UCSD-AML1 (cell line): ENCODE measurements around the gene CDH26.

Source experiments
- DNase-seq: peaks from one replicate; lab custom pipeline; 2025; ENCODE audit not compliant: unreplicated experiment; lab: John Stamatoyannopoulos, UW

Gene CDH26

DNA sequence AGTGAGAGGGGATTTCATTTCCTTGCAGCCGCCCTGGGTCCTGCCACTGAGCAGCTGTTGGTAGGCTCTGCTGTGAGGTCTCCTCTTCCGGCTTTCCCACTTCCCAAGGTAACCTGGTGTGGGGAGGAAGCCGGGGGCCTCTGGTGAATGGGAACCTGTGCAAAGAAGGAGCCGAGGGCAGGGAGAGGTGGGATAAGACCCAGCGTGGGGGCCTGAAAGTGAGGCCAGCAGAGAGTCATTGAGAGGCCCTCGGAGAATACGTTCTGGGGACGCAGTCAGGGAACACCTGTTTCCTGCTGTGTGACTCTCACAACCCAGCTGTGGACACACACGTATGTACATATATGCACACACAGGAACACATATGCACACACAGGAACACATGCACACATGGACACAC is 100.7 kb downstream of the CDH26 start:
- no peak for DNase-seq

DNA sequence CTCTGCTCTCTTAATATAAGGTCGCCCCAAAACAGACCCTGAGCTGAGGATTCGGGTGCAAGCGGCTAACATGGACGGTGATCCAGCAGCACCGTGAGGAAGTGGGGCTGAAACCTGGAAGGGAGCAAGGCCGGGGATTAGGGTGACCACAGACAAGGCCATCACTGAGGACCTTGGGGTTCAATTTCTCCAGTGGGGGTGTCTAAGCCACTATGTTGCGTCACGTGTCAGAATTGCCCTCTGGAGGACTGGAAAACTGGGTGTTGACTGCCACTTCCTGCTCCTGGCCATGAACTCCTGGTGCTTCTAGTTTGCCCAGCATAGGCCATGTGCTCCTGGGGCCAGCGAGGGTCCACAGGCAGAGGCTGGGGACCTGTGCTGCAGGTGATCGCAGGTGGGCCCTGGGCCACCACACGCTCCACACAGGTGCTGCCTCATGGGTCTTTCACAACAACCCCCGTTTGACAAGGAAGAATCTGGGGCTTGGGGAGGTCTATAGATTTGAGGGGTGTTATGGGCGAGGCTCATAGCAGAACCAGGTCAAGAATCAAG is 101.9 kb downstream of the CDH26 start:
- no peak for DNase-seq

DNA sequence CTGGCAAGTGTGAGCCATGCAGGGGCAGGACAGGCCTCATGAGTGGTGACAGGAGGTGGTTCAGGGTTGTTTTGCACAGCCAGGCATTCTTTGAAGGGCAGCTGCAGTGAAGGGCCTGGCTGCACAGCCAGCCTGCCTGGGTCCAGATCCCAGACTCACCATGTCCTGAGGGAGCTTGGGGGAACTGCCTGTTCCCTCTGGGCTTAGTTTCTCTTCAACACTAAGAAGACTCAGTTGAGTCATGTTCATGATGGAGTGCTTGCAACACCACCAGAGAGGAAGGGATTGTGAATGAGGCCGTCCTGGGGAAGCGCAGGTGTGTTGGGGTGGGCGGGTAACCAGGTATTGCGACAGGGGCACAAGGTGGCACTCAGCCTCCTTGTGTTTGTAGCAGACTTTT is 102.4 kb downstream of the CDH26 start:
- DNase-seq = no peak

DNA sequence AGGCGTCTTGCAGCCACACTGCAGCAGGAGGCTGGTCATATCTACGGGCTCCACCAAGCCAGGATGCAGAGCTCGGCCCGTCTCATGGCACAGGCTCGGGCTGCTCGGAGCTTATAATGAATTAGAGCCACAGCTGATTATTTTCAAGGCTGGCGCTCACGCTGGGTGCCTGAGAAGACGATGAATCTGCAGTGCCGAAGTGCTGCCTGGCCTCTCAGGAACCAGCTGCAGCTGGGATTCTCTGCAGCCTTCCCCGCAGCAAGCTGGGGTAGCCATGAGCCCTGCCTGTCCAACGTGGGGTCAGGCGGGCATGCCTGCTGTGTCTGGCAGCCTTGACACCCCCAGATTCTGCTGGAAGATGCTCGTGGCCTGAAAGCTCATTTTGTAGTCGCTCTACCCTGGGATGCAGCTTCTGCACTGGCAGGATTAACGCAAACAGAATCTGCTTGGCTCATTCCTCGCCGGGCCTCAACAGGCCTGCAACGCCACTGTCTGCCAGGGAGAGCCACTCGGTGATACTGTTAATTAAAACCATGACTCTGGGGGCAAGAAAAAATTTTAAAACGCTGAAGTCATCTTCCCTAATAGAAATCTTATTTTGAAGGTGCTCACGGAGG is 104.3 kb downstream of the CDH26 start:
- DNase-seq = no peak

DNA sequence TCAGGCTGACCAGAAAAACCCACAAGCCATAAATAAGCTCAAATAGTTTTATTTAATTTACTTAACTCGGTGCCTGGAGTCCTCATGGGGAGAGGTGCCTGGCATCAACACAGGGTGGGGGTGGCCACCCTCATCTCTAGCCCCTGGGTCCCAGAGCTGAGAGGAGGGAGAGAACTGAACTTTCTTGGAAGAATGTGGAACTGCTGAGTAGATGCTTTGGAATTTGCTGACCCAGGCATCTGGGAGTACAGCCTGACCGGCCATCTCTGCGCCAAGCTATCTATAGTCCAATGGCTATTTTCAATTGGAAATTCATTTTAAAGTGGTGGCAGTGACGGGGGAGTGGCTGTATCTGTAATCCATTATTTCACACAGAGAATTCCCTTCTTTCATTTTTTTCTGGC is 104.8 kb downstream of the CDH26 start:
- no peak for DNase-seq

DNA sequence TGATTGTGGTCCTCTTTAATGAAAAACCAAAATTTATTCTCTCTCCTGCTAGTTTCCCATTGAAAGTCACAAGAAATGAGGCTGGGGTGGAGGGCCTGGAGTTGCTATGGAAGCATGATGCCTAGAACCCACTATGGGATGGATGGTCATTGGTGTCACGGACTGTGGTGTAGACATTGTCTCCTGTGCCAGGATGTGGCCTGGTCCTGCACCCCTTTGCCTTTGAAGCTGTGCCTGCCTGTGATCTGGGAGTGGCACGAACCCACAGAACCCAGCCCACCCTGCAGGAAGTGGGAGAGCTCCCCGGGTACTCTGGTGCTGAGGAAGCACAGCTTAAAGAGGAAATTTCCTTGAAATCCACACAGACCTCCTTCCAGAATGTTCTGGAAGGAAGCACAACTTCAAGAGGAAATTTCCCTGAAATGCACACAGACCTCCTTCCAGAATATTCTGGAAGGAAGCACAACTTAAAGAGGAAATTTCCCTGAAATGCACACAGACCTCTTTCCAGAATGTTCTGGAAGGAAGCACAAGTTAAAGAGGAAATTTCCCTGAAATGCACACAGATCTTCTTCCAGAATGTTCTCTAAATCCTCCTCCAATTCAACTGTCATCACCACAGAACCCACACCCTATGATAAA is 105.6 kb downstream of the CDH26 start:
- no peak for DNase-seq
